CD4-positive, alpha-beta T cell treated with Interleukin-21 for 1 hour (primary cell): ENCODE results near the gene PDE11A.

ENCODE experiments used
- DNase-seq: peaks from one replicate; pipeline ENCODE4 v3.0.0-alpha.2; 2020

PDE11A gene

GRCh38 chr2:177721087-177721486 is 351.5 kb downstream of the PDE11A start:
- no peak for DNase-seq

- DNase-seq: no peak
Observed at GRCh38 chr2:177717831-177718618, 354.6 kb downstream of the PDE11A start.

- DNase-seq: no peak
Observed at GRCh38 chr2:177716484-177716883, 356.1 kb downstream of the PDE11A start.

GRCh38 chr2:177715771-177716170 is 356.8 kb downstream of the PDE11A start:
- no peak for DNase-seq

- DNase-seq: no peak
Observed at GRCh38 chr2:177714704-177715103, 357.9 kb downstream of the PDE11A start.

GRCh38 chr2:177712462-177712861 is 360.1 kb downstream of the PDE11A start:
- no peak for DNase-seq

GRCh38 chr2:177711483-177712265 is 360.9 kb downstream of the PDE11A start:
- DNase-seq: no peak

- DNase-seq: no peak
Observed at GRCh38 chr2:177710889-177711288, 361.7 kb downstream of the PDE11A start.

GRCh38 chr2:177709986-177710401 is 362.6 kb downstream of the PDE11A start:
- no peak for DNase-seq

- DNase-seq: no peak
Observed at GRCh38 chr2:177708660-177709444, 363.7 kb downstream of the PDE11A start.

- no peak for DNase-seq
Observed at GRCh38 chr2:177708106-177708505, 364.5 kb downstream of the PDE11A start.

GRCh38 chr2:177705511-177706173 is 366.9 kb downstream of the PDE11A start:
- DNase-seq: no peak

GRCh38 chr2:177703159-177703558 is 369.4 kb downstream of the PDE11A start:
- DNase-seq: no peak

- DNase-seq: no peak
Observed at GRCh38 chr2:177698281-177698680, 374.3 kb downstream of the PDE11A start.

GRCh38 chr2:177694348-177694747 is 378.2 kb downstream of the PDE11A start:
- DNase-seq: no peak

- DNase-seq: no peak
Observed at GRCh38 chr2:177693658-177694339, 378.8 kb downstream of the PDE11A start.

- DNase-seq: no peak
Observed at GRCh38 chr2:177692783-177693269, 379.8 kb downstream of the PDE11A start.

GRCh38 chr2:177692042-177692782 is 380.4 kb downstream of the PDE11A start:
- no peak for DNase-seq

- DNase-seq: no peak
Observed at GRCh38 chr2:177691177-177691576, 381.4 kb downstream of the PDE11A start.

- DNase-seq: no peak
Observed at GRCh38 chr2:177689623-177690022, 383.0 kb downstream of the PDE11A start.

- no peak for DNase-seq
Observed at GRCh38 chr2:177688844-177689243, 383.7 kb downstream of the PDE11A start.
